HG03558 (cell line): ENCODE measurements around the gene SLC12A3.

Experiments
- ATAC-seq: cut with Tn5 transposase; IDR thresholded peaks from one replicate; pipeline ENCODE4 v1.9.1; 2021; ENCODE audit warnings: moderate number of reproducible peaks; ENCODE audit not compliant: unreplicated experiment; ENCODE audit errors: extremely low read depth

The SLC12A3 gene, protein sequence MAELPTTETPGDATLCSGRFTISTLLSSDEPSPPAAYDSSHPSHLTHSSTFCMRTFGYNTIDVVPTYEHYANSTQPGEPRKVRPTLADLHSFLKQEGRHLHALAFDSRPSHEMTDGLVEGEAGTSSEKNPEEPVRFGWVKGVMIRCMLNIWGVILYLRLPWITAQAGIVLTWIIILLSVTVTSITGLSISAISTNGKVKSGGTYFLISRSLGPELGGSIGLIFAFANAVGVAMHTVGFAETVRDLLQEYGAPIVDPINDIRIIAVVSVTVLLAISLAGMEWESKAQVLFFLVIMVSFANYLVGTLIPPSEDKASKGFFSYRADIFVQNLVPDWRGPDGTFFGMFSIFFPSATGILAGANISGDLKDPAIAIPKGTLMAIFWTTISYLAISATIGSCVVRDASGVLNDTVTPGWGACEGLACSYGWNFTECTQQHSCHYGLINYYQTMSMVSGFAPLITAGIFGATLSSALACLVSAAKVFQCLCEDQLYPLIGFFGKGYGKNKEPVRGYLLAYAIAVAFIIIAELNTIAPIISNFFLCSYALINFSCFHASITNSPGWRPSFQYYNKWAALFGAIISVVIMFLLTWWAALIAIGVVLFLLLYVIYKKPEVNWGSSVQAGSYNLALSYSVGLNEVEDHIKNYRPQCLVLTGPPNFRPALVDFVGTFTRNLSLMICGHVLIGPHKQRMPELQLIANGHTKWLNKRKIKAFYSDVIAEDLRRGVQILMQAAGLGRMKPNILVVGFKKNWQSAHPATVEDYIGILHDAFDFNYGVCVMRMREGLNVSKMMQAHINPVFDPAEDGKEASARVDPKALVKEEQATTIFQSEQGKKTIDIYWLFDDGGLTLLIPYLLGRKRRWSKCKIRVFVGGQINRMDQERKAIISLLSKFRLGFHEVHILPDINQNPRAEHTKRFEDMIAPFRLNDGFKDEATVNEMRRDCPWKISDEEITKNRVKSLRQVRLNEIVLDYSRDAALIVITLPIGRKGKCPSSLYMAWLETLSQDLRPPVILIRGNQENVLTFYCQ

DNA sequence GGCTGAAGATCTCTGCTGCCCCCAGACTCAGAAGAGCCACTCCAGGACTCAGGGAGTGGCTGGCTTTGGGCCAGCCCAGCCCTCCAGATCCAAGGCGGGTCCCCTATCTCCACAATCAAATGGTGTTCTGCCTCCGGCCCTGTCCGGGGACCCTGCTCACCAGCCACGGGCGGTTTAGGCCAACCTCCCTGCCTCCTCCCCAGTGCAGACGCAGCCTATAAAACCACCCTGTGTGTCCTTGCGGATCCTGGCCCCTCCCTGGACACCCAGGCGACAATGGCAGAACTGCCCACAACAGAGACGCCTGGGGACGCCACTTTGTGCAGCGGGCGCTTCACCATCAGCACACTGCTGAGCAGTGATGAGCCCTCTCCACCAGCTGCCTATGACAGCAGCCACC, at the start of gene SLC12A3:
TSS of gene SLC12A3 (plus strand) at position 248 of the 400 bp plus-strand sequence. CDS start at position 277, 29 bp downstream.
- ATAC-seq: no peak

DNA sequence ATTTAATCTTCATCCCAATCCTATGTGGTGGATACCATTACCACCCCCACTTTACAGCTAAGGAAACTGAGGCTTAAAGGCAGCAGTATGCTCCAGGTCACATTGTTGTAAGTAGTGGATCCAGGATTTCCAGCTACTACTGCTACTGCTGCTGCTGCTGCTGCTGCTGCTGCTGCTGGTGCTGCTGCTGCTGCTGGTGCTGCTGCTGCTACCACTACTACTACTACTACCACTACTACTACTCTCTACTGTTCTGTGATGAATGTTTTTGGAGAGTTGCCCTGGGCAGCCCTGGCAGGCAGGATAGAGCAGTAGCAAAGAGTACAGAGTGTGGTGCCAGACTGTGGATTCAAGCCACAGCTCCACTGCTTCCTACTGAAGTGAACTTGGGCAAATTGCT, 49.3 kb upstream of the SLC12A3 start:
- ATAC-seq: no peak

DNA sequence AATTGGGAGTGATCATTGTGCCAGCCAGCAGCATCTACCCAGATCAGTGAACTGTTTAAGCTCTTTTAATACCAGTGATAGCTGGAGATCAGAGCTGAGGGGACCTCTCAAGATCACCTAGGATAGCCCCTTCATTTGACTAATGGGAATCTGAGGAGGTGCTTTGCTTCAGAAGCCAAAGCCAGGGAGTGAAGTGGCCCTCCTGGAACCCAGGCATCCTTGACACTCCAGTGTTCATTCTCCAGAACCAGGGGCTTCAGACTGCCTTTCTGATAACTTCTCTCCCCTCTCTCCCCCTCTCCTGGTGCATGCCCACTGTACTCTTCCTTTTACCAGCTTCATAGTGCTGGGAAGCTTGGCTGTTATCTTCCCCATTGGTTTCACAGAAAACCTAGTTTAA, 48.0 kb upstream of the SLC12A3 start:
- ATAC-seq: no peak

DNA sequence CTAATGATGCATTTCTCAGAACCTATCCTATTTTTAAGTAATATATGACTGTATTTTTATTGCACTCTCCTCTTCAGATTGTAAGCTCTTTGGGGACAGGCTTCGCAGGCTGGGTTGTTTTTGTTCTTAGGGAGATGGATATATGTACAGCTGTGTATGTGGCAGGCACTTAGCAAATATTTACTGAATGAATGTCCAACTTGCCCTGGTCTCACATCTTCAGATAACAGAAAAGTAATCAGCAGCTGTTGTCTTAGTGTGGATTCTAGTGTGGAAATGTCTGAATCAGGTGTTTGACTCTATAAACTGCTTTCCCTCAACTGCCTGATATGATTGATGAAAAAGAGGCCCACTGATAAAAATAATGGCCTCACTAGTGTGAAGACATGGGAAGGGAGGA, 47.1 kb upstream of the SLC12A3 start:
- no peak for ATAC-seq

DNA sequence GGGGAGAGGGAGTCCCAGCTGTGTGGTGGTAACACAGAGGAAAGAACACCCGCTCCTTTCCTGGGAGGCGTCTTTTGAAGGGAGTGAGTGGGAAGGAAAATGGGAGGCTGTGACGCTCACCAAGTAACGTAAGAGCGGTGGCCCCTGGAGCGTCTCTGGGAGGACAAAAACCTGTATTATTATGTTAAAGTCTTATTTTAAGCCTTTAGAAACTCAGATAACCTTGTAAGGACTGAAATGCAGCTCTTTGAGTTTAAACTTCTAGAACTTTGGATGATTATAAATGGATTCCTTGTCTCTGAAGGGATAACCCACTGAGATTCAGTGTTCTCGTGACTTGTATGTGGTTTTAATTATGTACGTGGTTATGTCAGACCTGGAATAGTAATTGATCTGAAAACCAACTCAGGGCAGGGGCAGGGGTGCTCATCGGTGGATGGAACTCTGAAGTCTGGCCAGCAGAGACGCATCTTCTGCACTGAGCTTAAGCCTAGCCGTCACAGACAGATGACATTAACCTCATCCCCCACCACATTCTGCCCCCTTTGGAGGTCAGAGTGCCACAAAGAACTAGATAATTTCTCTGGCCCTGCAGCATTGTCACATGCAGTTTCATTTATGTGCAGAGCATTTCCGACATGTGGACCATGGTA, 41.8 kb upstream of the SLC12A3 start:
- ATAC-seq: no peak

DNA sequence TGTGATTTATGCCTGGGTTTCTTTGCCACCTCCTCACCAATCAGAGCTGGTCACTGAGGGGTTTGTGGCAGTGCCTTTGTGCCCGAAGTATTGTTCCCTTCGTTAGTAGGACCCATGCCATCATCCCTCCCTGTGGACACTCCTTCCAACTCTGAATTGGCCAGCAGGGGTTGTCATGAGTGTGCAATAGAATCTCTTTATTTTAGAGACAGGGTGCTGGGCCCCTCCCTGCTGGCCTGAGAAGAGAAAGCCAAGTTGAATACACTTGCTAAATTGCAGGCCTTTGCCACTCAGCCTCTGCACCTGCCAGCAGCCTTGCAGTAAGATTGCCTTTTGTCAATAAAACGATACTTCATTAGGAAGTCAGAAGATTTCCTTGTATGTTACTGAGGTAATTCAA, 40.7 kb upstream of the SLC12A3 start:
- ATAC-seq: no peak

DNA sequence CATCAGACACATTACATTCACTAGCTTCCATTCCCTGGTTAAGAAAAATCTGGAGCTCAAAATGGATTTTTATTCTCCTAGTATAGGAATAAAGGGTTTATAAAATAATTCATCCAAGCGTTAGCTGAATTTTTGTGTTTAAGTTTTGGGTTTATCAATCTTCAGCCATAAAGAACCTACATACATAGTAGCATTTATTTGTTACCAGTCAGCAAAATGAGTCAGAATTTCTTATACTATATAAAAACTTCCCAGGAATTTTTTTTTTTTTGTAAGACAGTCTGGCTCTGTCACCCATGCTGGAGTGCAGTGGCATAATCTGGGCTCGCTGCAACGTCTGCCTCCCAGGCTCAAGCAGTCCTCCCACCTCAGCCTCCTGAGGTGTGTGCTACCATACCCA, 40.2 kb upstream of the SLC12A3 start:
- no peak for ATAC-seq

DNA sequence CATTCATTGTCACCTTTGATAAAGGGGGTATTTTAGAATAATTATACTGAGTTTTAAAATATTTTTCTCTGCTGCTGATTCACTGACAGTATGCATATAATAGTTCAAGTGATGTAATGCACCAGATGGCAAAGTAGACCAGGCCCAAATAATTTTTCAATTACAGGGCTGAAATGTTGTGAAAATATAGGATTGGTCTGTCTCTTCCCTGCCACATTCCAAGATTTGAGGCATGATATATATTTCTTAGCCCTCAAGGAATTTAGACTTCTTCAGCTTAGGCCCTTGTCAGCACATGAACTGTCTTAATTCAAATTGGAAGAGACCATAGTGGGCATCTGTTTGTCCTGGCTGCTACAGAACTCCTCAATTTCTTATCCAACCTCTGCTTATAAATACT, 39.2 kb upstream of the SLC12A3 start:
- no peak for ATAC-seq

DNA sequence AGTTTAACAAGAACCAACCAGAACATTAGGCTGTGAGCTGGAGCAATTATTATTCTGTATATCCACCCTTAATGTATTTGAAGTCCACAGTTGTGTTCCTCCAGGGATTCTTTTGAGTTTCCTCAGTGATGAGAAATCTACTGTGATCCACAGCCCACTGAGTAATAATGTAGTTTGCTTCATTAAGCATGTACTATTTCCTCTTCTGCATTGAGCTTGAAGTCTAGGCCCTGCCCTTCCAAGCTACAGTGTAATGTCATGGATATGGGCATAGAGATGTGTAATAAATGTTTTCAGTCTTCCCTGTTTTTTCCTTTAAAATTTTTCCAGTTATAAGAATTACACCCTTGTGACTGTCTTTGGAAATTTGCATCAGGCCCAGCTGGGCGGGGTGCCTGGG, 36.4 kb upstream of the SLC12A3 start:
- no peak for ATAC-seq

DNA sequence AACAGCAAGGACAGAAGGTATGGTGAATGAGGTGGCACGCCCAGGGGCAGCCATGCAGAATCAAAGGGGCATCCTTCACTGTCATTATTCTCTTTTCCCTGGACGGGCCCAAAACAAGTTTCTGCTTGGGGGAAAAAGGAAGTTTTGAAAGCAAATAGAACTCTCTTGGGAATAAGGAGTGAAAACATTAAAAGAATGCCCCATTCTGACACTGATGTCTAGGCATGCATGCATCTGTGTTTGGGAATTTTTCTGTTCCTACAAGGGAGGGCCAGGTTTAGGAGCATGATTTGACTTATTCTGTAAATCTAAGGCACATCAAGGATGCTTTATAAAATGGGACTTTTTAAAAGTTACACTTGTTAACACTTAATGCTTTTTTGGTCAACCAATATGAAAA, 34.3 kb upstream of the SLC12A3 start:
- ATAC-seq: no peak

DNA sequence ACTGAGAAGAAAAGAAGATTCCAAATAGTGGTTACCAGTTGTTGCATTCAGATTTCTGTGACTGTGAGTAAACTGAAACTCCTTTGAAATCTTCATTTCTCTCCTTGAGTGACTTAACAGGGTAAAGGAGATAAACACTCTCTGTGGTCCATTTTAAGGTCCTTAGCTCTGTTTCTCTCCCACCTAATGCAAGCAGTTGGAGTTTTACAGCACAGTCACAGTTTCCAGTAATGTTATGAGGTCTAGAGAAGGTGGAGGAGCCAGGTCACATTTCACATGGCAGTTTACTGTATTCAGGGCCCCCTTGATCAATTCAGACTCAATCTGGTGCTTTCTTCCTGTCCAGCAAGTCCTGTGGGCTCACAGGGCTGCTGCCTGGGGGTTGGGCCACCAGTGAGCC, 32.2 kb upstream of the SLC12A3 start:
- no peak for ATAC-seq

DNA sequence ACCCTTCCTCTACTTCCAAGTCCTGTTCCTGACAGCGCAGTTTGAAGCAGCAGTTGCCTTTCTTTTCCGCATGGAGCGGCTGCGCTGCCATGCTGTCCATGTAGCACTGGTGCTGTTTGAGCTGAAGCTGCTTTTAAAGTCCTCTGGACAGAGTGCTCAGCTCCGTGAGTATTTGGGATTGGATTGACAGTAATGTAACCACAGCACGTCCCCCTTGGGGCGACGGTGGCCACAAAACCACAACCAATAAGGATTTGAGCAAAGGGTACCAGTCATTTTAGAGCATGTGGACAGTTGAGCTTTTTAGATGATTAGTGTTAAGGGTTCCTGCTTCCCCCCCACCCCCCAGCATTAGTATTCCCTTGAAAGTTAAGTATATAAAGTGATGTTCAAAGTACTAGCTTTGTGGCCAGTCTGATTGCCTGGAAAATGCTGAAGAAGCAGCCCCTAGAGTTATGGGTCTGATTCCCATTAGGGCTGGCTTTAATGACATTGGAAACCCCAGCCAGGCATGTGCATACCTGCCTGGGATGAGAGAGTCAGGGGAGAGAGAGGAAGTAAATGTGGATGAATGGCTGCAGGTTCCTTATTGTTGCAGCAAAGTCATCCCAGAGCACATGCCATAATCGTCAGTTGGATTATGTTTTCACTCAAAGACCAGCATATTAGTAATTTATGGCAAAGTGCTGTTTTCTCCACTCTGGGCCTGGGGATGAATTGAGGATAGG, 31.6 kb upstream of the SLC12A3 start:
- no peak for ATAC-seq

DNA sequence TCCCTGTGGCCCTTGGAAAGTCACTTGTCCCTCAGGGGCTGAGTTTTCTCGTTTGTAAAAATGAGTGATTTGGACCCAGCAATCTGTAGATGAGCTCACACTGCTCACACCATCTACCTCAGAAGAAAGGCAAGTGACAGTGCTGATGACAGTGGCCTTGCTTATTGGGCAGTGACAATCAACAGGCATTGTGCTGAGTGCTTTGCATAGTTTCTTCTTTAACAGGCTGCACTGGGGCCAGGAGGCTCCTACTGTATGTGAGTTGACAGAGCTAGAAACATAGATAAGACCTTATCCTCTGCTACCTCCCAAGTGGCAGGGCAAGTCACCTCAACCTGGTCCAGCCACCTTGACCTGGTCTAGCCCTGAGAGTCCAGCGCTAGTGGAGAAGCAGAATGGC, 29.7 kb upstream of the SLC12A3 start:
- ATAC-seq: no peak

DNA sequence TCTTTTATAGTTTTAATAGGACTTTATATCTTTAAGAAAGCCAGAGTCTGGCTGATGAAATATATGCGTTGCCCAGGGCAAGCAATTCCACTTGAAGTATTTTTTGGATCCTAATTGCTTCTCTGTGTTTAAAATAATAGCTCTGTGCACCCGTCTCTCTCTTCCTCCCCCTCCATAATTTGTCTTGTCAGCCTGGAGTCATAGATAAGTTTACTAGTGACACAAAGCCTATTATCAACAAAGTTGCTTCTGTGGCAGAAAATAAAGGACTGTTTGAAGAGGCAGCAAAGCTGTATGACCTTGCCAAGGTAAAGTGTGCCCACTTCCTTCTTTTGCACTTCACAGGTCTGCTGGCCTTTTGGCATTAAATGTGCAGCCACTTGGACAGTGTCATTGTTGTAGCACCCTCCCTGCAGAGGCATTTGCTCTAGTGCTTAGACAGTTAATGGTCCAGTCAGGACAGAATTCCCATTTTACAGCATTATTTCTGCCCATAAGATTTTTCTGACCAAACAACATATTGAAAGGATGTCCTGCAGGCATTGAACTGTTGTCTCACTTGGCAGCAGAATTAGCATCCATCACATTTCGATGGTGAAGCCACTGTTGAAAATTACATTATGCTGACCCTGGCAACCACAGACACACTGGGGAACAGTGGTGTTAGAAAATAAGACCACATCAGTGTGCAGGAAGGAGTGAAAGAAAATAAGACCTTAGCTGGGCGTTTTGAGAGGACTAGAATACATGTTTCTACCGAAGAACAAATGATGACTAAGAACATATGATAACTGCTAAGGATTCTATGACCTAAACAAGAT, 28.4 kb upstream of the SLC12A3 start:
- ATAC-seq: no peak

DNA sequence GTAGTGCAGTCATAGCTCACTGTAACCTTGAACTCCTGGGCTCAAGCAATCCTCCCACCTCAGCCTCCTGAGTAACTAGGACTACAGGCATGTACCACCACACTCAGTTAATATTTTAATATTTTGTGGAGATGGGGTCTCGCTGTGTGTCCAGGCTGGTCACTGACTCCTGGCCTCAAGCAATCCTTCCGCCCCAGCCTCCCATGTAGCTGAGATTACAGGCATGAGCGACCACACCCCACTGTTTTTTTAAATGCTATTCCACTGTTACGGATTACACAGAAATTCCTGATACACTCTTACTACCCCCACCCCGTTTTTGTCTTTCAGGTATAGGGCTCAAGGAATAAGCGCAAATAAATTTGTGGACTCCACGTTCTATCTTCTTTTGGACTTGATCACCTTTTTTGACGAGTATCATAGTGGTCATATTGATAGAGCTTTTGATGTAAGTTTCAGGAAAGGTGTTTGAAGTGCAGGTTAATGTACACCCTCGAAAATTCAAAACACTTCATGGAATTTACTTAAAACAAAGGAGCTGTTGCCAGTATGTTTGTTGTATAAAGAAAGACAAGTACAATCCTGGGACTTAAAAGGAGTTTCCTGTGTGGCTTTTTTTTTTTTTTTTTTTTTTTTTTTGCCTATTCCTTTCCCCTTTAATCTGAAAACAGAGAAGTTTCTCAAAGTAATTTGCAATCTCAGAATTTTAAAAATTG, 26.2 kb upstream of the SLC12A3 start:
- ATAC-seq: no peak

DNA sequence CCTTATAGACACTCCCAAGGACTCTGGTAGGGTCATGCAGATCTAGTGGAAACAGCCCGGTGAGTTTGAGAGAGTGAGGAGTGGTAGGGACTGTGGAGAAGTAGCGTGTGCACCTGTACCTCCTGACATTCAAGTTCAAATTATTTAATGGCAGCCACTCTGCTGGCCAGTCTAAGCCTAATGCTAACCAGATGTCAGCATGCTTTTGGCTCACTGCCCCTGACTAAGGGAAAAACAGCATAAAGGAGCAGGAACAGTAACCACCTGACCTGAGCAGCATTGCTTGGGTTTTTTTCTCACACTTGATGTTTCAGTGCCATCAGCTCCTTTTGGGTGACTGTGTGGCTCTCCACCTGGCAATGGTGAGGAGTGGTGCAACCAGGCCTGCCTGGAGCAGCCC, 23.8 kb upstream of the SLC12A3 start:
- ATAC-seq: no peak

DNA sequence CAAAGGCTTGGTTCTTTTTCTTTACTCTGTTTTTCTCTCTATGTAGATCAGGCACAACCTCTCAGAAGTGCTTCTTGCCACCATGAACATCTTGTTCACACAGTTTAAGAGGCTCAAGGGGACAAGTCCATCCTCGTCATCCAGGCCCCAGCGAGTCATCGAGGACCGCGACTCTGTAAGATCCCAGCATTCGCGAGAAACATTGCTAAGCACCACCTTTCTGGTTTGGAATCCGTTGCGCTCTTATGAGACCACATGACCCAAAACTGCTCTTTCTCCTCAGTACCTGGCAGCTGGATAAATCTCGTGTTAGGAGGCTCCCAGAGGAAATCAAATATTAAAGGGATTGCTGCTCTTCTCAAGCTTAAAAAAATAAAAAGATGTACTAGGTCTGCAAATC, 23.3 kb upstream of the SLC12A3 start:
- ATAC-seq: no peak

DNA sequence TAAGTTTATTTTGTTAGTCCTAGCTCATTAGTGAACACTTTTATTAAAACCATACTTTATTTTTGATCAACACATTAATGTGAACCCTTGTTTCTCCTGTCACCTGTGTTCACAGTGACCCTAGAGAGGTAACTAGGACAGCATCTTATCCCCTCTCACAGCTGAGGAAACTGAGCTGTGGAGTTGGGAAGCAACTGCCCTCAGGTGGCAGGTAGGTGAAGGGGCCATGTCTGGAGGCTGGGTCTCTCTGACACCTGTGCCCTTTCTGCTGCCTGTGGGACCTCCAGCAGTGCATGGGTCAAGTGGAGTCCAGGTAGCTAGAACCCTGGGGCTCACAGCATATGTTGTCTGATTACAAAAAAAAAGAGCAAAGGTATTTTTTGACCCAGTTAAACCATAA, 22.9 kb upstream of the SLC12A3 start:
- ATAC-seq: no peak

DNA sequence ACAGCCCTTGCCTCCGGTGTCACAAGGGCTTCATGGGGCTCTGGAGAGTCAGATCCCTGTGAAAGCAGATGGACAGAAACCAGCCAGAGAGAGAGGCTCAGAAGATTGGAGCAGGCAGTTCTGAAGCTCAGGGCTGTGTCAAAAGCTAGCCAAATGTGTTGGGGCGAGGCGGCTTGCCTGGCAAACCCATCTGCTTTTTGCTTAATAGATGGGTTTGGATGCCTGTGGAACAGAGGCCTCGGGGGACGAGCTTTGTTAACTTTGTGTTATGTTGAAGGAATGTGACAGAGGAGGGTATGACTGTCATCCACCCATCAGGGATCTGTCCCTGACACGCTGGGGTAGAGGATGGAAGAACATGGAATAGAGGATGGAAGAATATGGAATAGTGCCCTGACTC, 21.0 kb upstream of the SLC12A3 start:
- no peak for ATAC-seq
